ACC112 (cell line): ENCODE results near the gene SF1.

Experiments
- H2AFZ ChIP-seq: fragments of 200-600 bp; sonication (generic); one replicate; pipeline ENCODE4 v1.6.0; 2017; ENCODE audit warnings: antibody characterized with exemption, low read length; ENCODE audit not compliant: unreplicated experiment
- H3K27ac ChIP-seq: fragments of 200-600 bp; sonication (generic); 2 replicates; pipeline ENCODE4 v1.5.1; 2014; ENCODE audit warnings: low read depth, mild to moderate bottlenecking, antibody characterized with exemption, low read length, moderate library complexity
- H3K27me3 ChIP-seq: fragments of 200-600 bp; sonication (generic); 2 replicates; pipeline ENCODE4 v1.6.1; 2014; ENCODE audit warnings: mild to moderate bottlenecking, antibody characterized with exemption, low read length, moderate library complexity, mixed read lengths; ENCODE audit not compliant: insufficient read depth
- H3K36me3 ChIP-seq: fragments of 200-600 bp; sonication (generic); 2 replicates; pipeline ENCODE4 v1.6.1; 2016; ENCODE audit warnings: mild to moderate bottlenecking, antibody characterized with exemption, low read length, moderate library complexity, mixed read lengths; ENCODE audit not compliant: insufficient read depth
- H3K4me1 ChIP-seq: fragments of 200-600 bp; sonication (generic); one replicate; pipeline ENCODE4 v1.6.1; 2016; ENCODE audit warnings: low read length, mixed read lengths; ENCODE audit not compliant: insufficient read depth, unreplicated experiment, control insufficient read depth
- H3K4me3 ChIP-seq: fragments of 200-600 bp; sonication (generic); 2 replicates; pipeline ENCODE4 v1.5.1; 2014; ENCODE audit warnings: mild to moderate bottlenecking, low read depth, low read length
- H3K79me2 ChIP-seq: fragments of 200-600 bp; sonication (generic); one replicate; pipeline ENCODE4 v1.6.0; 2016; ENCODE audit warnings: low read length; ENCODE audit not compliant: control insufficient read depth, unreplicated experiment, insufficient read depth

SF1 gene

GRCh38 chr11:64742087-64742888, 36.1 kb downstream of the SF1 start:
- Histone ChIP-seq H3K79me2 (no peaks in the 10 kb centered on the region), H3K4me3 (peak overlapping the region; percentile 70), H3K27ac (no peak overlapping the region), H2AFZ (no peak overlapping the region), H3K4me1 (peaks cover 11% of the 10 kb centered on the region), H3K27me3 (peaks cover 33% of the 10 kb centered on the region), H3K36me3 (no peaks in the 10 kb centered on the region)

- H3K36me3 ChIP-seq: no peaks in the 10 kb centered on the region
- H3K27me3 ChIP-seq: peaks cover 33% of the 10 kb centered on the region
- no peak overlapping the region for H3K4me3 ChIP-seq
- no peaks in the 10 kb centered on the region for H3K79me2 ChIP-seq
- H3K4me1 ChIP-seq: peaks cover 11% of the 10 kb centered on the region
- no peak overlapping the region for H2AFZ ChIP-seq
- H3K27ac ChIP-seq: no peak overlapping the region
Measured at GRCh38 chr11:64741375-64742086, 36.8 kb downstream of the SF1 start.

- Histone ChIP-seq H3K36me3 (no peaks in the 10 kb centered on the region), H2AFZ (no peak overlapping the region), H3K4me3 (no peak overlapping the region), H3K27ac (no peak overlapping the region), H3K4me1 (peaks cover 5% of the 10 kb centered on the region), H3K27me3 (peaks cover 24% of the 10 kb centered on the region), H3K79me2 (no peaks in the 10 kb centered on the region)
Measured at GRCh38 chr11:64739871-64740270, 38.5 kb downstream of the SF1 start.

- Histone ChIP-seq H3K36me3 (no peaks in the 10 kb centered on the region), H3K27me3 (0 out of 2 replicates have a peak, but pooled peaks cover 8% of the 10 kb centered on the region), H3K79me2 (no peaks in the 10 kb centered on the region), H2AFZ (no peak overlapping the region), H3K4me3 (no peak overlapping the region), H3K27ac (no peak overlapping the region), H3K4me1 (no peaks in the 10 kb centered on the region)
Measured at GRCh38 chr11:64736654-64737053, 41.7 kb downstream of the SF1 start.

- Histone ChIP-seq H2AFZ (no peak overlapping the region), H3K36me3 (no peaks in the 10 kb centered on the region), H3K27ac (no peak overlapping the region), H3K4me1 (no peaks in the 10 kb centered on the region), H3K79me2 (no peaks in the 10 kb centered on the region), H3K4me3 (no peak overlapping the region), H3K27me3 (0 out of 2 replicates have a peak, but pooled peaks cover 7% of the 10 kb centered on the region)
Measured at GRCh38 chr11:64735725-64736259, 42.5 kb downstream of the SF1 start.

- Histone ChIP-seq H3K36me3 (no peaks in the 10 kb centered on the region), H2AFZ (no peak overlapping the region), H3K27ac (no peak overlapping the region), H3K4me1 (no peaks in the 10 kb centered on the region), H3K79me2 (no peaks in the 10 kb centered on the region), H3K27me3 (0 out of 2 replicates have a peak, but pooled peaks cover 3% of the 10 kb centered on the region), H3K4me3 (no peak overlapping the region)
Measured at GRCh38 chr11:64734811-64735724, 43.3 kb downstream of the SF1 start.

GRCh38 chr11:64731601-64732000, 46.7 kb downstream of the SF1 start:
- Histone ChIP-seq H3K36me3 (no peaks in the 10 kb centered on the region), H3K27ac (no peak overlapping the region), H3K4me3 (no peak overlapping the region), H3K79me2 (no peaks in the 10 kb centered on the region), H2AFZ (no peak overlapping the region), H3K27me3 (0 out of 2 replicates have a peak, but pooled peaks cover 3% of the 10 kb centered on the region), H3K4me1 (no peaks in the 10 kb centered on the region)

- Histone ChIP-seq H3K36me3 (no peaks in the 10 kb centered on the region), H3K79me2 (no peaks in the 10 kb centered on the region), H3K4me1 (no peaks in the 10 kb centered on the region), H3K27me3 (0 out of 2 replicates have a peak, but pooled peaks cover 3% of the 10 kb centered on the region), H2AFZ (no peak overlapping the region), H3K27ac (no peak overlapping the region), H3K4me3 (no peak overlapping the region)
Measured at GRCh38 chr11:64729851-64730382, 48.4 kb downstream of the SF1 start.

GRCh38 chr11:64728757-64729365, 49.5 kb downstream of the SF1 start:
- H3K27me3 ChIP-seq: peaks cover 3% of the 10 kb centered on the region; the same call in 1 of the 2 replicates
- H2AFZ ChIP-seq: no peak overlapping the region
- no peaks in the 10 kb centered on the region for H3K79me2 ChIP-seq
- no peaks in the 10 kb centered on the region for H3K36me3 ChIP-seq
- H3K4me1 ChIP-seq: no peaks in the 10 kb centered on the region
- no peak overlapping the region for H3K4me3 ChIP-seq
- no peak overlapping the region for H3K27ac ChIP-seq
